IMR-90 (cell line): ENCODE data around the gene ACAD10.

Experiments used
- BHLHE40 ChIP-seq: fragments of 150-350 bp; IDR thresholded peaks from 2 replicates; pipeline ENCODE4 v1.6.1; 2016; ENCODE audit warnings: mild to moderate bottlenecking, low read depth, low read length
- CEBPB ChIP-seq: IDR thresholded peaks from 2 replicates; pipeline ENCODE4 v1.6.1; 2012; ENCODE audit warnings: low read depth, low read length, improper control_type of control experiment
- CHD1 ChIP-seq: IDR thresholded peaks from 2 replicates; pipeline ENCODE4 v1.6.1; 2012; ENCODE audit warnings: low read depth, low read length, improper control_type of control experiment
- MAFK ChIP-seq: IDR thresholded peaks from 2 replicates; pipeline ENCODE4 v1.6.1; 2012; ENCODE audit warnings: low read depth, low read length, improper control_type of control experiment
- POLR2A ChIP-seq: IDR thresholded peaks from 2 replicates; pipeline ENCODE4 v1.6.1; 2012; ENCODE audit warnings: mild to moderate bottlenecking, low read depth, low read length
- RAD21 ChIP-seq: IDR thresholded peaks from 2 replicates; pipeline ENCODE4 v1.6.1; 2012; ENCODE audit warnings: low read length, improper control_type of control experiment
- TF ChIP-seq, protein P1 (sequence below): conservative IDR thresholded peaks from 2 replicates; pipeline ENCODE4 v1.5.1; 2012; ENCODE audit warnings: mild to moderate bottlenecking, low read depth, low read length, improper control_type of control experiment
- TF ChIP-seq, protein P2 (sequence below): fragments of 150-350 bp; IDR thresholded peaks from 2 replicates; pipeline ENCODE4 v1.6.1; 2016; ENCODE audit warnings: low read depth, mild to moderate bottlenecking, low read length, moderate library complexity, borderline replicate concordance
- TF ChIP-seq, protein P3 (sequence below): fragments of 150-350 bp; IDR thresholded peaks from 2 replicates; pipeline ENCODE4 v1.6.1; 2017; ENCODE audit warnings: mild to moderate bottlenecking, antibody characterized with exemption, low read length, low read depth

DNA sequence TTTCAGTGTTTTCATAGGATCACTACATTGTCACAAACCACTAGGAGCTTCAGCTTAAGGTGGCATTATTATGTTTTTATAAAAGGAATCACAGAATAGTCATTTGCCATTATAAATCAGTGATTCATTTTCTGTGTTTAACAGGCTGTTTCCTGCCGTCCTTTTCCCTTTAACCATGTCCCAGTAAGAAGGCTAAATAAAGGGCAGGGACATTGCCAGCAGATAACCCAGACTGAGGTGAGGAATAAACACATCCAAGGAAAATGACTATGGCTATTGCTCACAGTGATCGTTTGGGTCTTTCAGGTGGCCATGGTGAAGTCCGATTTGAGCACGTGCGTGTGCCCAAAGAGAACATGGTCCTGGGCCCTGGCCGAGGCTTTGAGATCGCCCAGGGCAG, 63.0 kb downstream of the ACAD10 start:
- TF ChIP-seq POLR2A (no peak), CEBPB (no peak), RAD21 (no peak), MAFK (no peak), BHLHE40 (no peak), CHD1 (no peak)
- TF ChIP-seq, protein P1, sequence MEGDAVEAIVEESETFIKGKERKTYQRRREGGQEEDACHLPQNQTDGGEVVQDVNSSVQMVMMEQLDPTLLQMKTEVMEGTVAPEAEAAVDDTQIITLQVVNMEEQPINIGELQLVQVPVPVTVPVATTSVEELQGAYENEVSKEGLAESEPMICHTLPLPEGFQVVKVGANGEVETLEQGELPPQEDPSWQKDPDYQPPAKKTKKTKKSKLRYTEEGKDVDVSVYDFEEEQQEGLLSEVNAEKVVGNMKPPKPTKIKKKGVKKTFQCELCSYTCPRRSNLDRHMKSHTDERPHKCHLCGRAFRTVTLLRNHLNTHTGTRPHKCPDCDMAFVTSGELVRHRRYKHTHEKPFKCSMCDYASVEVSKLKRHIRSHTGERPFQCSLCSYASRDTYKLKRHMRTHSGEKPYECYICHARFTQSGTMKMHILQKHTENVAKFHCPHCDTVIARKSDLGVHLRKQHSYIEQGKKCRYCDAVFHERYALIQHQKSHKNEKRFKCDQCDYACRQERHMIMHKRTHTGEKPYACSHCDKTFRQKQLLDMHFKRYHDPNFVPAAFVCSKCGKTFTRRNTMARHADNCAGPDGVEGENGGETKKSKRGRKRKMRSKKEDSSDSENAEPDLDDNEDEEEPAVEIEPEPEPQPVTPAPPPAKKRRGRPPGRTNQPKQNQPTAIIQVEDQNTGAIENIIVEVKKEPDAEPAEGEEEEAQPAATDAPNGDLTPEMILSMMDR: no peak
- TF ChIP-seq, protein P2, sequence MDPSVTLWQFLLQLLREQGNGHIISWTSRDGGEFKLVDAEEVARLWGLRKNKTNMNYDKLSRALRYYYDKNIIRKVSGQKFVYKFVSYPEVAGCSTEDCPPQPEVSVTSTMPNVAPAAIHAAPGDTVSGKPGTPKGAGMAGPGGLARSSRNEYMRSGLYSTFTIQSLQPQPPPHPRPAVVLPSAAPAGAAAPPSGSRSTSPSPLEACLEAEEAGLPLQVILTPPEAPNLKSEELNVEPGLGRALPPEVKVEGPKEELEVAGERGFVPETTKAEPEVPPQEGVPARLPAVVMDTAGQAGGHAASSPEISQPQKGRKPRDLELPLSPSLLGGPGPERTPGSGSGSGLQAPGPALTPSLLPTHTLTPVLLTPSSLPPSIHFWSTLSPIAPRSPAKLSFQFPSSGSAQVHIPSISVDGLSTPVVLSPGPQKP: no peak
- TF ChIP-seq, protein P3, sequence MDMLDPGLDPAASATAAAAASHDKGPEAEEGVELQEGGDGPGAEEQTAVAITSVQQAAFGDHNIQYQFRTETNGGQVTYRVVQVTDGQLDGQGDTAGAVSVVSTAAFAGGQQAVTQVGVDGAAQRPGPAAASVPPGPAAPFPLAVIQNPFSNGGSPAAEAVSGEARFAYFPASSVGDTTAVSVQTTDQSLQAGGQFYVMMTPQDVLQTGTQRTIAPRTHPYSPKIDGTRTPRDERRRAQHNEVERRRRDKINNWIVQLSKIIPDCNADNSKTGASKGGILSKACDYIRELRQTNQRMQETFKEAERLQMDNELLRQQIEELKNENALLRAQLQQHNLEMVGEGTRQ: no peak
